Measurements from ENCODE around the gene DACH1.
"Not testable (repeated sequence)": the region's sequence is repeated elsewhere in the genome, so short reads cannot be mapped to it uniquely, and the experiment has no call there.

The DACH1 gene

DNA sequence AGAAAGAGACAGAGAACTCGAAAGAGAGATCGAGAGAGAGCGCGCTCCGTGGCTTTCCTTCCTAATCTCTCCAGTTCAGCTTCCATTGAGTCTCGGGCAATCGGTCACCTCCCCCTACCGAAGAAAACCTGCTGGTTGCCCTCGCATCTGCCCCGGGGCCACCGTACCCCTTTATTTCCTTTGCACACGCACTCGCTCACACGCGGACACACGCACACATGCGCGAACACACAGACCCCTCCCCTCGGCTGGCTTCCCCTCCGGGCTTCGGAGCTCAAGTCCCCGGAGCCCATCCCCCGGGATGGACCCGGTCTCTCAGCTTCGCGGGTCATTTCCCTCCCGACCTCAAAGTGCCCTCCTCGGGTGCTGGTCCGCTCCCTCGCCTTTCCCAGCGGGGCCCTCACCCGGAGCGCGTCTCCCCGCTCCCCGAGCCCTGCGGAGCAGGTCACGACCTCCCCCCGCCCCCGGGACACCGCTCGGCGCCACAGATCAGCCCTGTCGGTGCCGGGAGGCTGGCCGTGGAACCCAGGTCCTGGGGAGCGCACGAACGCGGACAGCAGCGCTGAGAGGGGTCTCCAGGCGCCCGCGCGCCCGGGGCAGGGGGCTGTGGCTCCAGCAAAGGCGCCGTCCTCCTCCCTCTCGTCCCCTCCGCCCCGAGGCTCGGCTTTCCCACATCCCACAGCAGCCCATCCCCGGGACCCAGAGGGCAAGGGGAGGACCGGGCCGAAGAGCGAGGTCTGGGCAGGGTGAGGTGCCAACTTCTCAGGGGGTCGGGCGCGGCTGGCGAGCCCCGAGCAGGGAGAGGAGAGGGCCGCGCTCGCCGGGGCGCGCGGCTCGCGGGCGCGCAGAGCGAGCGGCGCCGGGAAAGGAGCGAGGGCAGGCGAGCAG is 1.8 kb downstream of the DACH1 start:
- no peak for DNase-seq

DNA sequence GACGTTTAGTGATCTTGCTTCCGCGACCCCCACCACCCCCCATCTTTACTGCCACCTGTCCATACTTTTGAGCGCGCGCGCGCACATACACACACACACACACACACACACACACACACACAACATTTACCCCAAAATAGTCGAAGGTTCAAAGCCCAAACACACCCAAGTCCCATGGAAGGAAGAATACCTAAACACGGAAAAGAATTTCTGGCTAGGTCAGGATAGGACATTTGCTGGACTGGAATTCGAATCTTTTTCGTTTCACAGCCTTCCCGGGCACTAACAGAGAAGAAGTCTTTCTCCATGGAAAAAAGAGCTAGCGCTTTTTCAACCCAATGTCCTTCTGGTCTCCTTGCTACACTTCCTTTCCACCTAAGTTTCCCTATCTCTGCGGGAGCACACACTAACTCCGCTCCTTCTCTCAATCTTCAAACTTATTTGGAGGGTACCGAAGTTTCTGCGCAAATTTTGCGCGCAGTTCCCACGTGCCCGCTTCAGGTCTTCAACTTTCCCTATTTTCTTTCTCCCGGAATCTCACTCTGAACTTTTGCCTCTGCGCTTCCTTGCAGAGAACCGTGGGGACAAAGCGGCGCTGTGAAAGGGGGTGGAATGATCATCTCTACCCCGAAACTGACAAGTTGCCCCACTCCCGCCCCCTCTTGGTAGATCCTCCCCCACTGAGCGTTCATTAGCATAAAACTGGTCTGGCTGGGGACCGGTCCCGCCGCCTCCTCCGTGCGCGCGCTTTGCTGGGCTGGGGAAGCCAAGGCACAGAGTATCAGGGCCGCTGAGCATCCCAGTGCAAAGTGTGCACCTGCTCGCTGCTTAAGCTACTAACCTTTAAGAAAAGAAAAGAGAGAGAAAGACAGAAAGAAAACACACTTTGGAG is 2.7 kb downstream of the DACH1 start:
- DNase-seq, result no peak

DNA sequence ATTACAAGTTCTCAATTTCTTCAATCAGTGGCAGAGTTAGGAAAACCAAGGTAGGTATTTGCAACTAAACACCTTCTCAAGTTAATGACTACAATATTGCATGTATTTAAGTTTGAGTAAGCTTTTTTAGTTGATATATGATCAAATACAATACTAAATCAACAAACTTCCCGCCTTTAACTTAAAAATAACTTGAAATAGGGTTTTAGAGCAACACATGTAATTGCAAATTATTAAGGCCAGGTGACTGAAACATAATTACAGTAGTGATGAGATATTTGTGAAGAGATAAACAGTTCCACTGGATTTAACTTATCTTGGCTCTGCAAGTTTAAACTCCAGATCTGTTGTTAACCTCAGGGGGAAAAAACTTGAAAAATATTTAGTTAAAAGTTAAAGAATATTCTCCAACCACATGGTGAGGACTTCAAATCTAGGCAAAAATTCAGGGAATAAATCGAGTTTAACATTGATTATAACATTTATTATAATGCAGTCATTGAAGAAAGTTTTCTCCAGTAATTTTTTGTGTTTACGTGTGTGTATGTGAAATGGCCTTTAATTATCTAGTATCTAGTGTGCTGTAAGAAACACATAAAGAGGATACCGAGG is 3.6 kb downstream of the DACH1 start:
- no peak for DNase-seq

- DNase-seq, result no peak
Measured at GRCh38 chr13:71862459-71862943, 4.5 kb downstream of the DACH1 start.

DNA sequence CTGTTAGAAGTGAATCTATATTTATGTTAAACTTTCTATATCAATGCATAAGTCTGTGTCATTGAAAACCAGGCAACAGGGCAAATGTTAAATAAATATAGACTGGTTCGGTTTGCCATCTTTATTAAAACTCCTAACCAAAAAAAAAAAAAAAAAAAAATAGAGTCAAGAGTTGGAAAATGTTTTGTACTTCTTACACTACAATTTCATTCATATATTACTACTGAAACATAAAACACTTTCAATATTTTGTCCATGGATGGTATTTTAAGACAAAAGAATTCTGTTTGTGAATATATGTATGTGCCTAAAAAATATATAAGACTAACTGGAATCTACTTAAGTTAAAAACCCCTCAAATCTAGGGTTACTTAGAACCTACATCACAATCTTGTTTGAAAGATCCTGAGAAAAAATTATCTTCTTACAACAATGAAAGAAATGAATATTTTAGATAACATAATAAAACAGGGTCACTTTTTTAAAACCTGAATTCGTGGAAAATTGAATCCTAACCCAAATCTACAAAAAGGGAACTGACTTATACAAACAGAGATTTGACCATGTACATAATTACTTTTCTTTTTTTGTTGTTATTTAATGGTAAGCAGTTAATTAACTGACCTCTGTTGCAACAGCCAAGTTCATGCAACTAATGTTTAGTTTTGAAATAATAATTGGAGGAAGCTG is 5.1 kb downstream of the DACH1 start:
- no peak for DNase-seq

DNA sequence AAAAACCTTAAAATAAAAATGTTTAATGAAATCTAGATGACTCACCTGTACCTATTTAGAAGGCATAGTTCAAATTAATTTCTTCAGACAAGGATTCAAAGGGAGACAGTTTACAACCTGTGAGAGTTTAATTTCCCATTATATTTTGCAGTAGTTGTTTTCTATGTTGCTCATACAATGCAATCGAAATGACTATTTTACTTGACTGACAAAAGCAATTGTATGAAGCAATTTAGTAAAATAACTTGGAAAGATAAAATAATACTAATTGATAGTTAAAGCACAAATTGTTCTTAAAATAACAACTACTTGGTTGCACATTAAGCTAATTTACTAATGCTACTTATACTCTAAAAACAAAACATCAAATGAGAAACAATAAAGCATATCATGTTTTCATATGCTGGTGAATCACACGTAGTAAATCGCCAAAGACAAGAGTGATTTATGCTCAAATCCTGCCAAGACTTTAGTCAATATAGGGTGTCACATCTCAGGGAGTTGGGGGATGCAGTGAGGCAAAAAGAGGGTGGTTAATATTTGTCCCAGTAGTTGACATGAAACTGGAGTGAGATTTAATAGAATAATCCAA is 6.4 kb downstream of the DACH1 start:
- DNase-seq, result no peak

DNA sequence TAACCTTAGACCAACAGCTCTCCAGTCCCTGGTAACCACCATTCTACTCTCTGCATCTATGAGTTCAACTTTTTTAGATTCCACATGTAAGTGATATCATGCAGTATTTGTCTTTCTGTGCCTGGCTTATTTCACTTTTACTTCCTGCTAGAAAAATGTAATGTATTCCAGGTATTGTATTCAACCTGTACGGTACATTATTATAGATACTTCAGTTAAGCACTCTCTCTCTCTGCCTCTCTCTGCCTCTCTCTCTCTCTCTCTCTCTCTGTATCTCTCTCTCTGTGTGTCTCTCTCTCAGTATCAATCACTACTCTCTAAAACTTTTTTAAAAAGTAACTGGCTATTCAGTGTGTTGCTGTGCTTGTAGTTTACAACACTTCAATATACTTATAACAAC is 8.4 kb downstream of the DACH1 start:
- no peak for DNase-seq

- DNase-seq, result no peak
Measured at GRCh38 chr13:71856548-71857043, 10.4 kb downstream of the DACH1 start.

GRCh38 chr13:71854401-71854800 is 12.6 kb downstream of the DACH1 start:
- DNase-seq, result no peak

GRCh38 chr13:71853725-71854124 is 13.3 kb downstream of the DACH1 start:
- no peak for DNase-seq

DNA sequence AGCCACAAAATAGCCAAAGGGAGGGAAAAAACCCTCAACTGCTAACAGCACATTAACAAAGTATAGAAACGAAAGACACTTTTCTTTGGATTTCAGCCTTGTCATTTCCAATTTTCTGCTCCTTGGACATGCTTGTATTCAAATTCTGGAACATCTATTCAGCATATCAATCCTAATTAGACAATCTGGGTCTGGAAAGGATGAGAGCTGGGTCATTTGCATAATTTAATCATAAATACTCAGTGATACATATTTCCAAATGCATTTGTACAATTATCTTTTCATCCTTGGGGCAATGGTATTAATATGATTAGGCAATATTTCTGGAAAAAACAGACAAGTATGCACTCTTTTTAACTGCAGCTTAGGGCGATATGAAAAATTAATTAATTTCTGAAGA is 14.3 kb downstream of the DACH1 start:
- DNase-seq, result no peak

- DNase-seq, result no peak
Measured at GRCh38 chr13:71851498-71852409, 15.2 kb downstream of the DACH1 start.

- no peak for DNase-seq
Measured at GRCh38 chr13:71842003-71842402, 25.0 kb downstream of the DACH1 start.

- DNase-seq, result no peak
Measured at GRCh38 chr13:71838842-71839241, 28.2 kb downstream of the DACH1 start.

DNA sequence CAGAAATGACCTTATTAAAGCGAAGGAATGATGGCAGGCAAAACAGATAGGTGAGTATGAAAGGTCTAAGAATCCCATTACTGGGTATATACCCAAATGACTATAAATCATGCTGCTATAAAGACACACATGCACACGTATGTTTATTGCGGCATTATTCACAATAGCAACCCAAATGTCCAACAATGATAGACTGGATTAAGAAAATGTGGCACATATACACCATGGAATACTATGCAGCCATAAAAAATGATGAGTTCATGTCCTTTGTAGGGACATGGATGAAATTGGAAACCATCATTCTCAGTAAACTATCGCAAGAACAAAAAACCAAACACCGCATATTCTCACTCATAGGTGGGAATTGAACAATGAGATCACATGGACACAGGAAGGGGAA is 29.4 kb downstream of the DACH1 start:
- DNase-seq, result not testable (repeated sequence)

DNA sequence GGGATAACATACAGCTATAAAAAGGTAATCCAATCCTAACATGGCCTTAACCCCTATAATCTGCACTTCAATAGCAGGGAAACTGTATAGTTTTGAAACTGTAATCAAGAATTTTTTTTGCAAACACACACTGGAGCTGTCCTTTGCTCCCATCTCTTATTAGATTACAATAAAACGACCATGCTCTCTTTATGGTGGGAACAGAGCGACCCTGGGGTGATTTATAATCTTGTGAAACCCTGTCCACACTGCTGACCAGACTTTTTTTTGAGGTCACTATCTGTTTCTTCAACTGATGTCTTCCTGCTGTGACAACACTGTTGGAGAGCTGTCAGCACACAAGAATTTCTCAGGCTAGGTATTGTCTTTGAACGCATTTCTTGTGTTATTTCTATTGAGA is 35.3 kb downstream of the DACH1 start:
- no peak for DNase-seq

DNA sequence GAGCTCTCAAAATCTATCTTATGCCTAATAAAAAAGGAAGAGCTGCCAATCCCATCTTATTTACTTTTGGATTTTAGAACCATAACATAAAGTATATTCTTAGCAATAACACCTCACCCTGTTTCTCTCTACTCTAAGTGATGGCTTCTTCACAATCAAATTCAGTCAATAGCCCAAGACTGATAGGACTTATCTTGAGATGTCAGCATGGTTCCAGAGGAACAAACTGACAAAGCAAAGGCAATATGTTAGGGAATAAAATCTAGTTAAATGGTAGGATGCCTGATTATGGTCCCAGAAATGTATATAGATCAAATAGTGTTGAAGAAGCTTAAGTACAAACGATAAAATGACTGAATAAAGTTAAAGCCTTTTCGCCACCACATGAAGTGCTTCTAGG is 36.3 kb downstream of the DACH1 start:
- no peak for DNase-seq

DNA sequence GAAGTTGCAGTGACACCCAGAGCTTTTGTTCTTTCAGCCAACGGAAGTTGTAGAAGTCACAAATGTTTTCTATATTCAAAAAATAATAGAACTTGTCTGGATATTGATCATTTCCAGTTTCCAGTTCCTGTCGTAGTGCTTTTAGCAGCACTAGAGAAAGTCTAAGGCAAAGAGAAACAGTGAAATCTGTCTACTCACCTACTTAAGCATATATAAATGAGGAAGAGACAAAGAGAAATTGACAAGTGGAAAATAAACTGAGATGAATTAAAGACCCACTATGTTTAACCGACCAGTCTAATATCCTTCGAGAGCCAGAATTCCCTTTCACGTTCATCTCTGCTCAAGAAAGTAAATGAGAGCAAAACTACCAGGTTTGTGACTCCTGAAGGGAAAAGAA is 36.7 kb downstream of the DACH1 start:
- no peak for DNase-seq

DNA sequence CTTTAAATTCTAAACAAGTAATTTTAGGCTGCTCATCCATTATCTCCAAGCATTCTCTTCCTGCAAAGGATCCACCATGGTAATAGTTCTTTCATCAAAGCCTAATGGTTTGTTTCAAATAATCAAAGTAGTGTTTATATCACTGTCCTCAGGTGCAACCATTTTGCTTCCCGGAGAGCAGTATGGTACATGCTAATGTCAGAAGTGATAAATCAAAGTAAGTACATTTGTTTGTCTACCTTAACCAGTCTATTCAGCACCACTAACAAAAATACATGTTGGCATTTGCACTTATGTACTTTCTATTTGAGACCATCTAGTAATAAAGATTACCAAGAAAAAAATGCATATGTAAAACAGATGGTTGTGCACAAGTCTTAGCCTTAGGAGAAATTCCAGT is 37.5 kb downstream of the DACH1 start:
- no peak for DNase-seq

GRCh38 chr13:71828564-71828963 is 38.4 kb downstream of the DACH1 start:
- DNase-seq, result no peak

DNA sequence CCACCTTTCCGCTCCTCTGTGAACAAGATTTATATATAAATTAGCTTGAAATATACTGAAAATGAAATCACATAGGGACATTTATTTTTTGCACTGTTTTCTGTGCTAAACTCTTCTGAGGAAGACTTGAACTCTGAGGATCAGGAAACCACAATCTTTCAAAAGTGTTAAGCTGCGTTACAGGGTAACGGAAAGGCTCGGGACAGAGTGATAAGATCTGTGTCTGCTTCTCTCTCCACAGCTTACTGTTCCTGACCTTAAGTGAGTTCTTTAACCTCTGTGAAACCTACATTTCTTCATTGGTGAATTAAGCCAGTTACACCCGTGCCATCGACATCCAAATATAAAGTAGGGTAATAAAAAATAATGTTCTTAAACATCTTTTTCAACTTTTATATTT is 38.9 kb downstream of the DACH1 start:
- DNase-seq, result no peak

All from activated CD4-positive, CD25-positive, alpha-beta regulatory T cell treated with anti-CD3 and anti-CD28 coated beads, Interleukin-2, amount 50 U/mL, for 72 hours (primary cell).